Activated CD4-positive, alpha-beta T cell treated with anti-CD3 and anti-CD28 coated beads, Interleukin-2, amount 10 ng/mL, durations not matched to agents 7 days and 5 days (primary cell): ENCODE data around the gene KIAA1328. TPM values are rescaled to one million over a fixed set of nuclear protein-coding genes. Genes with fewer than 3 reads are reported as not detected.

Experiments used
- CTCF ChIA-PET: fragments of 350-600 bp; sonication (Branson Sonifier 250); formaldehyde crosslinking; loops from one replicate; lab custom pipeline; 2021; ENCODE audit warnings: antibody characterized with exemption; lab: Charles Lee
- POLR2A ChIA-PET: fragments of 350-600 bp; sonication (Branson Sonifier 250); formaldehyde crosslinking; loops from one replicate; lab custom pipeline; 2021; ENCODE audit warnings: antibody characterized with exemption; lab: Charles Lee
- DNase-seq: peaks from one replicate; pipeline ENCODE4 v3.0.0-alpha.2; 2020
- H3K27ac Mint-ChIP-seq: one replicate; pipeline ENCODE4 v1.8.0; 2021; ENCODE audit warnings: mild to moderate bottlenecking, moderate library complexity, mixed read lengths
- H3K27me3 Mint-ChIP-seq: one replicate; pipeline ENCODE4 v1.8.0; 2021; ENCODE audit warnings: mixed read lengths
- H3K36me3 Mint-ChIP-seq: one replicate; pipeline ENCODE4 v1.8.0; 2021; ENCODE audit warnings: low read depth, mixed read lengths
- H3K4me1 Mint-ChIP-seq: one replicate; pipeline ENCODE4 v1.8.0; 2021; ENCODE audit warnings: mixed read lengths
- H3K4me3 Mint-ChIP-seq: one replicate; pipeline ENCODE4 v1.8.0; 2021; ENCODE audit warnings: mild to moderate bottlenecking, moderate library complexity, mixed read lengths
- H3K9me3 Mint-ChIP-seq: one replicate; pipeline ENCODE4 v1.8.0; 2021; ENCODE audit warnings: mixed read lengths
- total RNA-seq, 2 experiments: library from RNA; stranded (reverse); gene quantifications; one replicate each; pipeline ENCODE4 v1.2.3, GENCODE V29; 2021

Gene KIAA1328
- total RNA-seq, 2 experiments from 2014 or later = 7.0 to 8.1 TPM

DNA sequence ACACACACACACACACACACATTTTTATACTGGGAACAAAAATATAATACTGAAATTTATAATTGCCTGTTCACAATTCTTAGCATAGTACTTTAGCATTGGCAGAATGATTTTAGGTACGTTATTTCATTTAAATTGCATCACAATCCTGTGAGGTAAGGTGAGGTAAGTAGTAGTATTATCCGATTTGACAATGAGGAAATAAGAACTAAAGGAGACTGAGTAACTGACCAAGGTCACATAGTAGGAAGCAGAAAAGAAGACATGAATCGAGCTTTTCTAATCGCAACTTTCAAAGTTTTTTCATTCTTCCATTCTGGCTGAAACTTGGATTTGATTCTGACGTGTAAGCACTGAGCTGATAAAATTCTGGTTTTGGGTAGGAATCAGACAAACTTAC, 351.2 kb downstream of the KIAA1328 start:
- H3K36me3 Mint-ChIP-seq = no peaks in the 10 kb centered on the region
- CTCF ChIA-PET = no interaction called here
- POLR2A ChIA-PET = no interaction called here
- no peaks in the 10 kb centered on the region for H3K4me1 Mint-ChIP-seq
- H3K4me3 Mint-ChIP-seq = no peak overlapping the region
- no peak for DNase-seq
- no peak overlapping the region for H3K27ac Mint-ChIP-seq
- no peaks in the 10 kb centered on the region for H3K27me3 Mint-ChIP-seq
- no peaks in the 10 kb centered on the region for H3K9me3 Mint-ChIP-seq

GRCh38 chr18:37182340-37183135, 353.6 kb downstream of the KIAA1328 start:
- H3K27me3 Mint-ChIP-seq = no peaks in the 10 kb centered on the region
- ChIA-PET POLR2A (no interaction called here), CTCF (no interaction called here)
- no peaks in the 10 kb centered on the region for H3K36me3 Mint-ChIP-seq
- H3K4me1 Mint-ChIP-seq = no peaks in the 10 kb centered on the region
- no peak for DNase-seq
- no peak overlapping the region for H3K4me3 Mint-ChIP-seq
- no peaks in the 10 kb centered on the region for H3K9me3 Mint-ChIP-seq
- H3K27ac Mint-ChIP-seq = no peak overlapping the region

GRCh38 chr18:37184209-37184868, 355.4 kb downstream of the KIAA1328 start:
- H3K36me3 Mint-ChIP-seq = no peaks in the 10 kb centered on the region
- no peak overlapping the region for H3K4me3 Mint-ChIP-seq
- DNase-seq = no peak
- CTCF ChIA-PET = no interaction called here
- no peaks in the 10 kb centered on the region for H3K9me3 Mint-ChIP-seq
- no peaks in the 10 kb centered on the region for H3K27me3 Mint-ChIP-seq
- no peaks in the 10 kb centered on the region for H3K4me1 Mint-ChIP-seq
- POLR2A ChIA-PET = no interaction called here
- H3K27ac Mint-ChIP-seq = no peak overlapping the region

DNA sequence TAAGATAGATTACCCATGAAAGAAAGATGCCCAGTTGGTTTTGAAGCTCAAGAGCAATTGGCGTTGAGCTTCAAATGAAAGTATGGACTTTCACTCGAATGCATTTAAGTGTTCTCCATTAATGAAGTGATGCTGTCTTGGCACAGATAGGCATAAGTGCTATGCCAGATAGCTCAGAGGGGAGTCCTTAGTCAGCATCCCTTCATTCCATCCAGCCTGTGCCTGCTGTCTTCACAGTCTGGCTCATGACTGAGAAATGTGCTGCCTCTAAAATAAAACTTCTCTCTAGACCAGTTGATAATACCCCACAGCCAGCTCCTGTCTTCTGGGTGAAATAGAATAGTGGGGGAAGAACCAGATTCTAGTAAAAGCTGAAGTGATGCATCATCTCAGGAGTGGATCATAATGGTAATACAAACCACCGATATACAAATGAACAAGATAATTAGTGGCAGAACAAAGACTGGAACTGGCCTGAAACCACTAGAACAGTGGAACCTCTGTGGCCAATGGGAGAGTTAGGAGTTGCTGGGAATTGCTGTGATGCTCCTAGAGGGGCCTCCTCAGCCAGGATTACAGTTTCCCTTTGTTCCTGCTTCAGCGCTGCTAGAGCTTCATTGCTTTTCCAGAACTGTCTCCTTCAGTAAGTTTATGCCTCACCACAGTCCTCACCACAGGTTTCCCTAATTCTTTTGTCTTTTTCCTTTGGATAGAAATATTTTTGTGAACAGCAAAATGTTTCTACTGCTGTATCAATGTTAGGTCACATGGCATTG, 359.3 kb downstream of the KIAA1328 start:
- H3K4me1 Mint-ChIP-seq = no peaks in the 10 kb centered on the region
- no peak for DNase-seq
- H3K27ac Mint-ChIP-seq = no peak overlapping the region
- H3K9me3 Mint-ChIP-seq = no peaks in the 10 kb centered on the region
- H3K4me3 Mint-ChIP-seq = no peak overlapping the region
- ChIA-PET POLR2A (no interaction called here), CTCF (no interaction called here)
- H3K27me3 Mint-ChIP-seq = no peaks in the 10 kb centered on the region
- no peaks in the 10 kb centered on the region for H3K36me3 Mint-ChIP-seq

- Mint-ChIP-seq H3K27me3 (no peaks in the 10 kb centered on the region), H3K4me3 (no peak overlapping the region), H3K9me3 (peaks cover 6% of the 10 kb centered on the region), H3K4me1 (no peaks in the 10 kb centered on the region), H3K36me3 (no peaks in the 10 kb centered on the region), H3K27ac (no peak overlapping the region)
- ChIA-PET CTCF (no interaction called here), POLR2A (no interaction called here)
- DNase-seq = no peak
Observed at GRCh38 chr18:37199741-37200140, 370.8 kb downstream of the KIAA1328 start.

- no peaks in the 10 kb centered on the region for H3K27me3 Mint-ChIP-seq
- no peaks in the 10 kb centered on the region for H3K36me3 Mint-ChIP-seq
- ChIA-PET POLR2A (no interaction called here), CTCF (no interaction called here)
- no peaks in the 10 kb centered on the region for H3K4me1 Mint-ChIP-seq
- no peak overlapping the region for H3K27ac Mint-ChIP-seq
- DNase-seq = no peak
- no peak overlapping the region for H3K4me3 Mint-ChIP-seq
- H3K9me3 Mint-ChIP-seq = no peaks in the 10 kb centered on the region
Observed at GRCh38 chr18:37207343-37207742, 378.4 kb downstream of the KIAA1328 start.

- H3K9me3 Mint-ChIP-seq = no peaks in the 10 kb centered on the region
- no peak overlapping the region for H3K27ac Mint-ChIP-seq
- POLR2A ChIA-PET = no interaction called here
Observed at GRCh38 chr18:37210781-37211180, 381.9 kb downstream of the KIAA1328 start.

GRCh38 chr18:37218022-37218590, 389.2 kb downstream of the KIAA1328 start:
- no peaks in the 10 kb centered on the region for H3K27me3 Mint-ChIP-seq
- no peak overlapping the region for H3K27ac Mint-ChIP-seq
- POLR2A ChIA-PET = no interaction called here
- DNase-seq = no peak
- no peaks in the 10 kb centered on the region for H3K4me1 Mint-ChIP-seq
- H3K9me3 Mint-ChIP-seq = peaks cover 7% of the 10 kb centered on the region
- H3K36me3 Mint-ChIP-seq = no peaks in the 10 kb centered on the region
- CTCF ChIA-PET = no interaction called here
- H3K4me3 Mint-ChIP-seq = no peak overlapping the region

More at GRCh38 chr18:37210781-37211180, 381.9 kb downstream of the KIAA1328 start:
- H3K27me3 Mint-ChIP-seq = no peaks in the 10 kb centered on the region
- CTCF ChIA-PET = no interaction called here
- H3K36me3 Mint-ChIP-seq = no peaks in the 10 kb centered on the region
- DNase-seq = no peak
- H3K4me3 Mint-ChIP-seq = no peak overlapping the region
- H3K4me1 Mint-ChIP-seq = no peaks in the 10 kb centered on the region

GRCh38 chr18:37219257-37219656, 390.3 kb downstream of the KIAA1328 start:
- ChIA-PET POLR2A (no interaction called here), CTCF (no interaction called here)
- no peaks in the 10 kb centered on the region for H3K27me3 Mint-ChIP-seq
- H3K9me3 Mint-ChIP-seq = peaks cover 7% of the 10 kb centered on the region
- DNase-seq = no peak
- no peak overlapping the region for H3K4me3 Mint-ChIP-seq
- H3K36me3 Mint-ChIP-seq = no peaks in the 10 kb centered on the region
- no peaks in the 10 kb centered on the region for H3K4me1 Mint-ChIP-seq
- H3K27ac Mint-ChIP-seq = no peak overlapping the region

- no peaks in the 10 kb centered on the region for H3K27me3 Mint-ChIP-seq
- no peak overlapping the region for H3K27ac Mint-ChIP-seq
- peaks cover 3% of the 10 kb centered on the region for H3K9me3 Mint-ChIP-seq
- POLR2A ChIA-PET = no interaction called here
- H3K36me3 Mint-ChIP-seq = peaks cover 1% of the 10 kb centered on the region
- H3K4me3 Mint-ChIP-seq = no peak overlapping the region
- CTCF ChIA-PET = no interaction called here
- no peaks in the 10 kb centered on the region for H3K4me1 Mint-ChIP-seq
- DNase-seq = no peak
Observed at GRCh38 chr18:37222354-37222998, 393.5 kb downstream of the KIAA1328 start.

GRCh38 chr18:37222999-37223378, 394.1 kb downstream of the KIAA1328 start:
- Mint-ChIP-seq H3K36me3 (peaks cover 1% of the 10 kb centered on the region), H3K9me3 (peaks cover 3% of the 10 kb centered on the region), H3K27ac (no peak overlapping the region), H3K4me1 (no peaks in the 10 kb centered on the region), H3K4me3 (no peak overlapping the region), H3K27me3 (no peaks in the 10 kb centered on the region)
- POLR2A ChIA-PET = no interaction called here
- CTCF ChIA-PET = no interaction called here
- DNase-seq = no peak

DNA sequence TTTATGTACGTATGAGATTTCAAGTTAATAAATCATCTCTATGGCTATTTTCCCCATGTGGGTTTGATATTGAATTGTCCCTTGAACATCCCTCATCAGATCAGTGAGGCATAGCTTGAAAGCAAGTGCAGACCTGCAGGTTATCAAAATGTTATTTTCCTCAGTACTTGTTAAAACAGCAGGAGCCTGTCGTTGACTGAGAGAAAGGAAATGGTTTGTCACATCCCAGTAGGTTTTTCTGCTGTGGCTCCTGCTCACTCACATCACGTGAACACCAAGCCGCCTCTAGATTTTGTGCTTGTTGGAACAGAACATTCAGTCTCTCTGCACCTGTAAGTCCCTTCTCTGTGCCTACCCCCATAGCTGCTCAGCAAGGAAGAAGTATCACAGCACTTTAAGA, 396.4 kb downstream of the KIAA1328 start:
- Mint-ChIP-seq H3K36me3 (peaks cover 1% of the 10 kb centered on the region), H3K27me3 (no peaks in the 10 kb centered on the region), H3K9me3 (peaks cover 3% of the 10 kb centered on the region), H3K4me1 (no peaks in the 10 kb centered on the region), H3K4me3 (no peak overlapping the region), H3K27ac (no peak overlapping the region)
- DNase-seq = no peak
- ChIA-PET CTCF (no interaction called here), POLR2A (no interaction called here)
